Naive thymus-derived CD4-positive, alpha-beta T cell (primary cell): ENCODE measurements around the gene ENTR1. TPM values are rescaled to one million over a fixed set of nuclear protein-coding genes. Genes with fewer than 3 reads are reported as not detected.
A peak's percentile ranks its signal among the peaks of the same experiment; 100 is the strongest.

ENCODE experiments used
- ATAC-seq: fragments of 150-1000 bp; cut with Tn5 transposase; 2 replicates; pipeline ENCODE4 v1.10.0; 2021; ENCODE audit warnings: mild to moderate bottlenecking, moderate library complexity
- CTCF ChIA-PET: fragments of 350-600 bp; sonication (Branson Sonifier 250); formaldehyde crosslinking; loops from one replicate; lab custom pipeline; 2021; ENCODE audit warnings: antibody characterized with exemption; lab: Charles Lee
- POLR2A ChIA-PET: fragments of 350-600 bp; sonication (Branson Sonifier 250); formaldehyde crosslinking; loops from one replicate; lab custom pipeline; 2021; ENCODE audit warnings: antibody characterized with exemption, inconsistent platforms; lab: Charles Lee
- DNase-seq, 9 donors: peaks; one replicate each; pipeline versions ENCODE4 v3.0.0 to v3.0.0-alpha.2; 2020 to 2022; ENCODE audit warnings: mixed read lengths in 1 of 9
- H3K27ac ChIP-seq: one replicate; pipeline ENCODE4 v1.7.0; 2013; ENCODE audit warnings: mild to moderate bottlenecking, low read depth, low read length, moderate library complexity
- H3K27me3 ChIP-seq, 2 donors: one replicate each; pipeline ENCODE4 v1.7.0; 2013; ENCODE audit warnings: low read length in 2 of 2, mild to moderate bottlenecking in 2 of 2, moderate library complexity in 2 of 2; ENCODE audit not compliant: control insufficient read depth in 2 of 2, insufficient read depth in 2 of 2
- H3K36me3 ChIP-seq, 3 experiments: 1 replicate in 2 of 3; 2 replicates in 1 of 3; pipeline ENCODE4 v1.7.0; 2013; ENCODE audit warnings: low read length in 3 of 3, mild to moderate bottlenecking in 3 of 3, moderate library complexity in 1 of 3; ENCODE audit not compliant: insufficient read depth in 3 of 3, control insufficient read depth in 2 of 3
- H3K4me1 ChIP-seq, 2 donors: one replicate each; pipeline ENCODE4 v1.7.0; 2013; ENCODE audit warnings: low read length in 2 of 2, mild to moderate bottlenecking in 2 of 2, moderate library complexity in 1 of 2; ENCODE audit not compliant: control insufficient read depth in 2 of 2, insufficient read depth in 2 of 2
- H3K4me3 ChIP-seq: 2 replicates; pipeline ENCODE4 v1.7.0; 2013; ENCODE audit warnings: mild to moderate bottlenecking, low read length
- H3K9me3 ChIP-seq, 3 experiments: 1 replicate in 2 of 3; 2 replicates in 1 of 3; pipeline ENCODE4 v1.7.0; 2013; ENCODE audit warnings: low read length in 3 of 3; ENCODE audit not compliant: control insufficient read depth in 2 of 3
- H3K27ac Mint-ChIP-seq, 9 donors: one replicate each; pipeline ENCODE4 v1.8.0; 2020 to 2022; ENCODE audit warnings: mixed read lengths in 9 of 9, mild to moderate bottlenecking in 8 of 9, moderate library complexity in 5 of 9, inconsistent platforms in 2 of 9
- H3K27me3 Mint-ChIP-seq, 5 donors: one replicate each; pipeline ENCODE4 v1.8.0; 2021 to 2022; ENCODE audit warnings: mixed read lengths in 5 of 5, mild to moderate bottlenecking in 1 of 5
- H3K36me3 Mint-ChIP-seq, 5 donors: one replicate each; pipeline ENCODE4 v1.8.0; 2020 to 2022; ENCODE audit warnings: mixed read lengths in 5 of 5, mild to moderate bottlenecking in 3 of 5, inconsistent platforms in 1 of 5
- H3K4me1 Mint-ChIP-seq, 7 donors: one replicate each; pipeline ENCODE4 v1.8.0; 2020 to 2022; ENCODE audit warnings: mixed read lengths in 7 of 7, mild to moderate bottlenecking in 3 of 7, inconsistent platforms in 1 of 7
- H3K4me3 Mint-ChIP-seq, 10 donors: one replicate each; pipeline ENCODE4 v1.8.0; 2020 to 2022; ENCODE audit warnings: mild to moderate bottlenecking in 10 of 10, mixed read lengths in 10 of 10, moderate library complexity in 6 of 10, inconsistent platforms in 2 of 10
- H3K9me3 Mint-ChIP-seq, 11 donors: one replicate each; pipeline ENCODE4 v1.8.0; 2020 to 2022; ENCODE audit warnings: mixed read lengths in 11 of 11, mild to moderate bottlenecking in 4 of 11, inconsistent platforms in 1 of 11, moderate library complexity in 1 of 11
- intact Hi-C, 2 donors: fragments of 100-400 bp; cut with micrococcal nuclease; formaldehyde crosslinking; loops; one replicate each; pipeline ENCODE4 v1.15.1; 2023
- polyA plus RNA-seq, 2 donors: library from polyadenylated mRNA; unstranded; fragments of 300-500 nt; fragmentation: Illumina TruSeq; gene quantifications; one replicate each; pipeline ENCODE4 v1.2.3, GENCODE V29; 2021
- total RNA-seq, 6 experiments: library from RNA in 5 of 6; stranded (reverse) in 5 of 6; gene quantifications; 1 replicate in 5 of 6; 2 replicates in 1 of 6; pipeline ENCODE4 v1.2.3 and lab custom pipeline; 2021 to 2026

The ENTR1 gene
- total and polyA plus RNA-seq, 7 experiments from 2014 or later = 9.2 to 89.0 (median 65.9) TPM

DNA sequence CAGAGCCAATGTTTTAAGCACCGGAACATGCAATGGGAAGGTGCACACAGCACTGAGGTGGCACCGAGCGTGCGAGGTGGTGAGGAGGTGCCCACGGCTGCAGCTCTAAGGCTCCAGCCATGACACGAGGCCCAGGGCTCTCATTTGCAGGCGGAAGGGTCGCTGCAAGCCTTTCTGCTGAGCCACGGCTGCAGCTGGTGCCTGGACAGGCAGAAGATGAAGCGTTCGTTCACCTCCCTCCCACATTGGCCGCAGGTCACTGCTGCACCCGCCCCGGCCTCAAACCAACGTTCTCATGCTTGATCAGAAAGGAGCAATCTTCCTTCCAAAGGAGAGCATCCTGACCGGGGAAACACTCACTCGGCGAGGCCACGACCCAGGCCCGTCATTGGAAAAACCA is 33.7 kb upstream of the ENTR1 start:
- DNase-seq = no peak
- POLR2A ChIA-PET = no interaction called here
- ATAC-seq = no peak
- Histone ChIP-seq H3K36me3 (peaks cover 6 to 82% (median 17%) of the 10 kb centered on the region in 3 experiments), H3K4me1 (peaks cover 5 to 6% of the 10 kb centered on the region in 2 donors), H3K27me3 (no peaks in the 10 kb centered on the region), H3K9me3 (no peaks in the 10 kb centered on the region), H3K27ac (no peak overlapping the region), H3K4me3 (no peak overlapping the region)
- no peak overlapping the region for H3K4me3 Mint-ChIP-seq
- intact Hi-C loops = no loop called here
- H3K27me3 Mint-ChIP-seq = no peaks in the 10 kb centered on the region
- peaks cover 0 to 4% (median 0%) of the 10 kb centered on the region in 7 donors for H3K4me1 Mint-ChIP-seq
- CTCF ChIA-PET = no interaction called here
- peaks cover 7 to 48% (median 16%) of the 10 kb centered on the region in 5 donors for H3K36me3 Mint-ChIP-seq
- H3K9me3 Mint-ChIP-seq = peaks cover 0 to 1% (median 0%) of the 10 kb centered on the region in 11 donors
- no peak overlapping the region for H3K27ac Mint-ChIP-seq

GRCh38 chr9:136443687-136444086 is 33.3 kb upstream of the ENTR1 start:
- DNase-seq (no peak), ATAC-seq (no peak)
- peaks cover 0 to 4% (median 0%) of the 10 kb centered on the region in 7 donors for H3K4me1 Mint-ChIP-seq
- peaks cover 6 to 78% (median 17%) of the 10 kb centered on the region in 3 experiments for H3K36me3 ChIP-seq
- peaks cover 5 to 6% of the 10 kb centered on the region in 2 donors for H3K4me1 ChIP-seq
- peaks cover 0 to 1% (median 0%) of the 10 kb centered on the region in 11 donors for H3K9me3 Mint-ChIP-seq
- H3K27me3 Mint-ChIP-seq = no peaks in the 10 kb centered on the region
- ChIA-PET CTCF (no interaction called here), POLR2A (no interaction called here)
- no peak overlapping the region for H3K4me3 Mint-ChIP-seq
- intact Hi-C loops = no loop called here
- H3K27ac ChIP-seq = no peak overlapping the region
- H3K27ac Mint-ChIP-seq = no peak overlapping the region
- no peaks in the 10 kb centered on the region for H3K27me3 ChIP-seq
- no peak overlapping the region for H3K4me3 ChIP-seq
- H3K36me3 Mint-ChIP-seq = peaks cover 7 to 47% (median 16%) of the 10 kb centered on the region in 5 donors
- H3K9me3 ChIP-seq = no peaks in the 10 kb centered on the region

- intact Hi-C loops = no loop called here
- ATAC-seq = no peak
- POLR2A ChIA-PET = no interaction called here
- Histone ChIP-seq H3K9me3 (no peaks in the 10 kb centered on the region), H3K27ac (no peak overlapping the region), H3K27me3 (no peaks in the 10 kb centered on the region), H3K4me1 (peaks cover 7 to 9% of the 10 kb centered on the region in 2 donors), H3K36me3 (peaks cover 6 to 74% (median 17%) of the 10 kb centered on the region in 3 experiments), H3K4me3 (no peak overlapping the region)
- Mint-ChIP-seq H3K27ac (peak overlapping the region in 1 of 9 donors; percentile 26), H3K4me3 (peak overlapping the region in 1 of 10 donors; percentile 48), H3K36me3 (peaks cover 7 to 41% (median 13%) of the 10 kb centered on the region in 5 donors), H3K4me1 (peaks cover 0 to 7% (median 4%) of the 10 kb centered on the region in 7 donors), H3K9me3 (peaks cover 0 to under 1% (median 0%) of the 10 kb centered on the region in 11 donors), H3K27me3 (no peaks in the 10 kb centered on the region)
- no peak for DNase-seq
- CTCF ChIA-PET = no interaction called here
Measured at GRCh38 chr9:136443087-136443486, 32.7 kb upstream of the ENTR1 start.

- CTCF ChIA-PET = no interaction called here
Measured at GRCh38 chr9:136442265-136442664, 31.9 kb upstream of the ENTR1 start.

GRCh38 chr9:136441681-136442245 is 31.3 kb upstream of the ENTR1 start:
- Mint-ChIP-seq H3K4me3 (peak overlapping the region in 3 of 10 donors; percentile 25 to 64 (median 32)), H3K4me1 (peaks cover 11 to 19% (median 17%) of the 10 kb centered on the region in 7 donors), H3K9me3 (no peaks in the 10 kb centered on the region), H3K36me3 (peaks cover 3 to 28% (median 7%) of the 10 kb centered on the region in 5 donors), H3K27ac (peak overlapping the region in 1 of 9 donors; percentile 77), H3K27me3 (no peaks in the 10 kb centered on the region)
- Histone ChIP-seq H3K27me3 (no peaks in the 10 kb centered on the region), H3K36me3 (peaks cover 0 to 60% (median 8%) of the 10 kb centered on the region in 3 experiments), H3K27ac (no peak overlapping the region), H3K4me3 (no peak overlapping the region), H3K9me3 (no peaks in the 10 kb centered on the region), H3K4me1 (peaks cover 21% of the 10 kb centered on the region in 2 donors)
- intact Hi-C loops = no loop called here
- no peak for ATAC-seq
- ChIA-PET CTCF (no interaction called here), POLR2A (interaction anchor here (1.2 kb wide), 1 partner anchor 29 kb away, joined by 3 read pairs; no protein-coding TSS in a partner anchor)
- DNase-seq = no peak

More at GRCh38 chr9:136442265-136442664, 31.9 kb upstream of the ENTR1 start:
- Histone ChIP-seq H3K4me3 (no peak overlapping the region), H3K36me3 (peaks cover 0 to 65% (median 13%) of the 10 kb centered on the region in 3 experiments), H3K9me3 (no peaks in the 10 kb centered on the region), H3K27ac (no peak overlapping the region), H3K27me3 (no peaks in the 10 kb centered on the region), H3K4me1 (peaks cover 16 to 17% of the 10 kb centered on the region in 2 donors)
- Mint-ChIP-seq H3K9me3 (no peaks in the 10 kb centered on the region), H3K36me3 (peaks cover 6 to 33% (median 9%) of the 10 kb centered on the region in 5 donors), H3K27ac (peak overlapping the region in 2 of 9 donors; percentile 5 to 67), H3K4me1 (peaks cover 6 to 14% (median 12%) of the 10 kb centered on the region in 7 donors), H3K27me3 (no peaks in the 10 kb centered on the region), H3K4me3 (no peak overlapping the region)
- DNase-seq (no peak), ATAC-seq (no peak)
- POLR2A ChIA-PET = interaction anchor here (1.2 kb wide), 1 partner anchor 30 kb away, joined by 3 read pairs; no protein-coding TSS in a partner anchor
- intact Hi-C loops = no loop called here

- Histone ChIP-seq H3K27me3 (no peaks in the 10 kb centered on the region), H3K27ac (no peak overlapping the region), H3K9me3 (no peaks in the 10 kb centered on the region), H3K4me3 (no peak overlapping the region), H3K36me3 (peaks cover 0 to 58% (median 5%) of the 10 kb centered on the region in 3 experiments), H3K4me1 (peaks cover 21% of the 10 kb centered on the region in 2 donors)
- Mint-ChIP-seq H3K4me1 (peaks cover 15 to 23% (median 22%) of the 10 kb centered on the region in 7 donors), H3K4me3 (peak overlapping the region in 4 of 10 donors; percentile 25 to 88 (median 48)), H3K27ac (peak overlapping the region in 1 of 9 donors; percentile 77), H3K9me3 (no peaks in the 10 kb centered on the region), H3K36me3 (peaks cover 0 to 24% (median 5%) of the 10 kb centered on the region in 5 donors), H3K27me3 (no peaks in the 10 kb centered on the region)
- DNase-seq (no peak), ATAC-seq (no peak)
- intact Hi-C loops = no loop called here
- CTCF ChIA-PET = no interaction called here
- POLR2A ChIA-PET = interaction anchor here (1.2 kb wide), 1 partner anchor 29 kb away, joined by 3 read pairs; no protein-coding TSS in a partner anchor
Measured at GRCh38 chr9:136441191-136441680, 30.8 kb upstream of the ENTR1 start.
